Mesenteric fat pad (tissue), 1 donor: ENCODE results near the gene ZNF862. TPM values are rescaled to one million over a fixed set of nuclear protein-coding genes. Genes with fewer than 3 reads are reported as not detected.

Experiments
- DNase-seq: peaks from one replicate; pipeline ENCODE4 v3.0.0-alpha.2; 2020; ENCODE audit warnings: low spot score
- total RNA-seq: library from RNA; stranded (reverse); fragmentation: NEBNext Ultra II Directional; extraction: Animal tissue kit (Norgen Biotek cat#: 25700); gene quantifications from one replicate; pipeline ENCODE4 v1.2.1, GENCODE V29; 2021
- donor health status: DM: yes; HTN: yes; CAD: no.

Gene ZNF862
- total RNA-seq, 1 donor from 2014 or later, result 9.4 TPM

- no peak for DNase-seq
Measured at GRCh38 chr7:149811221-149811620, 27.0 kb upstream of the ZNF862 start.

- no peak for DNase-seq
Measured at GRCh38 chr7:149811831-149812490, 26.2 kb upstream of the ZNF862 start.

DNA sequence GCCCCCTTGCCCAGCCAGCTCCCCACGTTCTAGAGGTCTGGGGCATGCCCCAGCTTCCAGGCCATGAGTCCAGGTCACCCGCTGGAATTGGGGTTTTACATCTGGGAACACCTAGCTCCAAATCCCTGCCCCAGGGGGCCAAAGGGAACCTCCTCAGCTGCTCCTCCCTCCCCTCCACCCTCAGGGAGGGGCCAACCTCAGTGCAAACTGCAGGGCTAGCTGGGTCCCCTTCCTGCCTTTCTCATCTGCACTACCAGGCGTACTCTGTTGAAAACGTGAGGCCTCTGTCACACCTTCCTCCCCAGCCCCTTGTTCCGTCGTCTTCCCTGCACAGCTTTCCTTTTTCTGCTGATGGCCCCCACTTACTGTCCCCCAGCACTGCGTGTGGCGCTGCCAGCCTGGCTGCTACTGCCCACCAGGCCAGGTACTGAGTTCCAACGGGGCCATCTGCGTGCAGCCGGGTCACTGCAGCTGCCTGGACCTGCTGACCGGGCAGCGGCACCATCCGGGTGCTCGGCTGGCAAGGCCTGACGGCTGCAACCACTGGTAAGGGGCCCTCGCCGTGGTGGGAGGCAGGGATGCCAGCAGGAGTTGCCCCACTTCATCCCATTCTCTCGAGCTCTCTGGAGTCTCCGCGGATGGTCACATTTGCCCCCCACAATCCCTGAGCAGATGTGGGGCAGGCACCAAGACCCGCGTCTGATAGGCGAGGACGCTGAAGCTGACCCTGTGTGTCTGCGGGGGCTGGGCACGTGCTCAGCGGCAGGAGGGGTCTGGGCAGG is 24.7 kb upstream of the ZNF862 start:
- no peak for DNase-seq

- no peak for DNase-seq
Measured at GRCh38 chr7:149814494-149814893, 23.7 kb upstream of the ZNF862 start.

DNA sequence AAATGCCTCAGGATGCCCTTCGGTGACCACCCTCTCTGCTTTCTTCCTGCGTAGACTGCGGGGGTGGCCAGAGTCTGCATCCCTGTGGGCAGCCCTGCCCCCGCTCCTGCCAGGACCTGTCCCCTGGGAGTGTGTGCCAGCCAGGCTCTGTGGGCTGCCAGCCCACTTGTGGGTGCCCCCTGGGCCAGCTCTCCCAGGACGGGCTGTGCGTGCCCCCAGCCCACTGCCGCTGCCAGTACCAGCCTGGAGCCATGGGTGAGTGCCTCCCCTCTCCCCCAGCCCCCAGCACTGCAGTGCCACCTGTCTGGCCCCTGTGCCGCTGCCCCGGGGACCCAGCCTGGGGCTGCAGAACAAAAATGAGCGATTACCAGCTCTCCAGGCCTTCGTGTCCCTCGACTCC is 23.1 kb upstream of the ZNF862 start:
- DNase-seq, result no peak

GRCh38 chr7:149815661-149816266 is 22.4 kb upstream of the ZNF862 start:
- no peak for DNase-seq

DNA sequence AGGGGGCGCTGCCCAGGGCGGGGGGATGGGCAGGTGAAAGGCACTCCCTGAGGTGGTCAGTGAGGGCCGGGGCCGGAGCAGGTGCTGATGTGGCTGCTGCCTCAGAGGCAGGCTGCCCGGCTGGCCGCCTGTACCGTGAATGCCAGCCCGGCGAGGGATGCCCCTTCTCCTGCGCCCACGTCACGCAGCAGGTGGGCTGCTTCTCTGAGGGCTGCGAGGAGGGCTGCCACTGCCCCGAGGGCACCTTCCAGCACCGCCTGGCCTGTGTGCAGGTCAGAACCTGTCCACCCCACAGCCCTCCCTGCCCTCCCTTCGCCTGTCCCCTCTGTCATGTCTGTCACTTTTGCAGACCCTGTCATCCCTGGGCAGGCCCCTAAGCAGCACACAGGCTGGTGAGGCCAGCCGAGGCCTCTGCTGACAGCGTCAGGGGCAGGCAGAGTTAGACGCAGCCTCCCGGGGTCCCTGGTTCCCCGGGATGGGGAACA is 21.9 kb upstream of the ZNF862 start:
- no peak for DNase-seq

GRCh38 chr7:149816794-149817193 is 21.4 kb upstream of the ZNF862 start:
- DNase-seq, result no peak

DNA sequence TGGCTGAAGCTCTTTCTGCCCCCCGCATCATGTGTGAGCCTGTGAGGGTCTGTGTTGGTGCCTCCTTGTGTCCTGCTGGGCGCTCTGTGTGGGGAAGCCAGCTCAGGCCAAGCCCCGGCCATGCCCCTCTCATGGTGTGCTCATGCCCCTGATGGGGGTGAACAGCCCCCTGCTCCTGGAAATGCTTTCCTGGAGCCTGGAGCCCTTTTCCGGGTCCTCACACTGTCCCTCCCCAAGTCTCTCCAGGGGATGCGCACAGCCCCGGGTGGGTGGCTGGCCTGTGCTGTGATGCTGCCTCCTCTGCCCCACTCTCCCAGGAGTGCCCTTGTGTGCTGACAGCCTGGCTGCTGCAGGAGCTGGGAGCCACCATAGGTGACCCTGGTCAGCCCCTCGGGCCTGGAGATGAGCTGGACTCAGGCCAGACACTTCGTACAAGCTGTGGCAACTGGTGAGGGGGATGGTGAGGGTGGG is 20.8 kb upstream of the ZNF862 start:
- no peak for DNase-seq

DNA sequence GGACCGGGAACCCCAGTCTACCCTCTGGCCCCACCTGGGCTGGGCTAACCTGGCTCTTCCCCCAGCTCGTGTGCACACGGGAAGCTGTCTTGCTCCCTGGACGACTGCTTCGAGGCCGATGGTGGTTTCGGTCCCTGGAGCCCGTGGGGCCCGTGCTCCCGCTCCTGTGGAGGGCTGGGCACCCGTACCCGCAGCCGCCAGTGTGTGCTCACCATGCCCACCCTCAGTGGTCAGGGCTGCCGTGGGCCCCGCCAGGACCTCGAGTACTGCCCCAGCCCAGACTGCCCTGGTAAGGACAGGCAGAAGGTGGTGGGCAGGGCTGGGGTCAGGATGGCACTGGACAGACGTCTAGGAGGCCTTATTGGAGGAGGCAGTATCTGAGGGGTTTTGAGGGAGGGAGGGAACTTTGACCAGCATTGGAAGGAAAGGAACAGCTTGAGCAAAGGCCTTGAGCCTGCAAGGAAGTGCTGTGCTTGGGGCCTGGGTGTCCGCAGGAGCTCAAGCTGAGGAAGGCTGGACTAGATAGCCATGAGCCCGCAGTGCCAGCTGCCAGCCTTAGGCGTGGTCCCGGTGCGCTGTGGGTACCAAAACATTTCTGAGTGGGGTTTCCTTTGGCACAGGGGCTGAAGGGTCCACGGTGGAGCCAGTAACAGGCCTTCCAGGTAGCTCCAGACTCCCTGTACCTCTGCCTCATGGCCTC is 20.2 kb upstream of the ZNF862 start:
- no peak for DNase-seq

- DNase-seq, result no peak
Measured at GRCh38 chr7:149818536-149818840, 19.7 kb upstream of the ZNF862 start.

GRCh38 chr7:149819141-149819960 is 18.8 kb upstream of the ZNF862 start:
- DNase-seq, result no peak

- DNase-seq, result no peak
Measured at GRCh38 chr7:149819961-149820340, 18.2 kb upstream of the ZNF862 start.

- DNase-seq, result no peak
Measured at GRCh38 chr7:149820622-149821190, 17.5 kb upstream of the ZNF862 start.

- no peak for DNase-seq
Measured at GRCh38 chr7:149821191-149822148, 16.7 kb upstream of the ZNF862 start.

GRCh38 chr7:149822353-149822943 is 15.7 kb upstream of the ZNF862 start:
- DNase-seq, result no peak

DNA sequence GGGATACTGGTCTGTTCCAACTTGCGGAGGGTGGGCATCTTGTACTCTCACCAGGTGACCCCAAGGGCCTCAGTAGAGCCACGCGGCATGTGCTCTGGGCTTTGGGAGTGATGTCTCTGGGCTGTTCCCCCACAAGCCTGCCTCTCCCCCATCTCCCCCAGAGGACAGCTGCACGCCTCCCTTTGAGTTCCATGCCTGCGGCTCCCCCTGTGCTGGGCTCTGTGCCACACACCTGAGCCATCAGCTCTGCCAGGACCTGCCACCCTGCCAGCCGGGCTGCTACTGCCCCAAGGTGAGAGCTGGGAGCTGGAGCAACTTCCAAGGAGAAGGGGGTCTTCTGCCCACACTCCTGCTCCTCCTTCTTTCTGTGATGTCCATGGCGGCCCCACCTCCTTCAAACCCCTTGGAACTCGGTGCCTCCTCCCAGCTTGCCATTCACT is 15.0 kb upstream of the ZNF862 start:
- DNase-seq, result no peak

DNA sequence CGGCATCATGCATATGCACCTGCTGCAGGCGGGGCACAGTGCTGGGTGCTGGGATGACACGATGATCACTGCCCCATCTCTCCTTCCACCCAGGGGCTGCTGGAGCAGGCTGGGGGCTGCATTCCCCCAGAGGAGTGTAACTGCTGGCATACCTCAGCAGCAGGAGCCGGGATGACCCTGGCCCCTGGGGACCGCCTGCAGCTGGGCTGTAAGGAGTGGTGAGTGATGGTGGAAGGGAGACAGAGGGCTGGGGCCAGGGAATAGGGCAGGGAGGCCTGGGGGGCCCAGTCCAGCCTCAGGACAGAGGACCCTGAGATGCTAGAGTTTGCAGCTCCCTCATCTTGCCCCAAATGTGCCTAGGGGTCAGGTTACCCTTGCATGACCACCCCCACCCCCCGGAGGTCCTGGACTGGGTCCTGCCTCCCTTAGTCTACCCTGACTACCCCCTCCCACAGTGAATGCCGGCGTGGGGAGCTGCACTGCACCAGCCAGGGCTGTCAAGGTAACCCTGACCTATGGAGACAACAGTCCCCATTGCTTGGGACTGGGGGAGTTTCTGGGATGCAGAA is 14.5 kb upstream of the ZNF862 start:
- DNase-seq, result no peak
